ENCODE data around the gene TUBA3E. TPM values are rescaled to one million over a fixed set of nuclear protein-coding genes. Genes with fewer than 3 reads are reported as not detected.

The TUBA3E gene
- total and polyA plus RNA-seq, 9 of the 15 experiments (the other 6 are each of a cell fraction or from before 2014, with no cell fraction given): 0.09 to 0.30 (median 0.13) TPM; not detected in 3

DNA sequence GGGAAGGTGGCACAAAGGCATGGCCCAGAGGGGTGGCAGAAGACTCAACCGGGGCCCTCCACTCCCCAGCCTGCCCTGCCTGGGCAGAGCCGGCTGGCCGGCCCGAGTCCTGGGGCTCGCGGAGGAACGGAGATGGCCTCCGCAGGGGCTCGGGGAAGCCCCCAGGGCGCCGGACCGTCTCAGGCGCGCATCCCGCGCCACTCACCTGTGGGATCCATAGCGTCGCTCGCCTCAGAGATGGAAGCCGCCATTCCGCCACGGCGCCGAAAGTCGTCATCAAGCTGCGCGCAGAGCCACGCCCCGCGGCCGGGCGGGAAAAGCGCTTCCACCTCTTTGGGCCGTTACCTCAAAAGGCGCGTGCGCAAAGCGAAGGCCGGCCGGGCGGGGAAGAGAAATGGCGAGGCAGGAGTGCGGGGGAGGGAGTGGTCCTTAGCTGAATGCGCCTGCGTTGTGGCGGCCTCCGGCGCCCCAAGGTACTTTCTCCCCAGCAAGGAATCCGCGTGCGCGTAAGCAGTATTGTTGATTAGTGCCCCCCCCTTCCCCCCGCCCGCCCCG is 16.8 kb downstream of the TUBA3E start, which contains the start of gene SMPD4 (continued):
- TF ChIP-seq, protein P1, sequence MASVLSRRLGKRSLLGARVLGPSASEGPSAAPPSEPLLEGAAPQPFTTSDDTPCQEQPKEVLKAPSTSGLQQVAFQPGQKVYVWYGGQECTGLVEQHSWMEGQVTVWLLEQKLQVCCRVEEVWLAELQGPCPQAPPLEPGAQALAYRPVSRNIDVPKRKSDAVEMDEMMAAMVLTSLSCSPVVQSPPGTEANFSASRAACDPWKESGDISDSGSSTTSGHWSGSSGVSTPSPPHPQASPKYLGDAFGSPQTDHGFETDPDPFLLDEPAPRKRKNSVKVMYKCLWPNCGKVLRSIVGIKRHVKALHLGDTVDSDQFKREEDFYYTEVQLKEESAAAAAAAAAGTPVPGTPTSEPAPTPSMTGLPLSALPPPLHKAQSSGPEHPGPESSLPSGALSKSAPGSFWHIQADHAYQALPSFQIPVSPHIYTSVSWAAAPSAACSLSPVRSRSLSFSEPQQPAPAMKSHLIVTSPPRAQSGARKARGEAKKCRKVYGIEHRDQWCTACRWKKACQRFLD (CRISPR knock-in tag; IDR thresholded peaks at IDR 0.05): no peak
- TF ChIP-seq KDM5B (IDR thresholded peaks at IDR 0.05; ENCODE audit: insufficient replicate concordance, low read depth, low read length) (peak; percentile 41), SMAD1 (IDR thresholded peaks at IDR 0.05; ENCODE audit: low read depth, low read length, partially characterized antibody) (no peak), ZNF717 (CRISPR knock-in tag; IDR thresholded peaks at IDR 0.05) (no peak), ERF (CRISPR knock-in tag; IDR thresholded peaks at IDR 0.05) (no peak), SMAD4 (CRISPR knock-in tag; conservative IDR thresholded peaks at IDR 0.05) (no peak), ZNF785 (CRISPR knock-in tag; IDR thresholded peaks at IDR 0.05) (no peak), EGR1 (conservative IDR thresholded peaks at IDR 0.05) (peak; percentile 85), NFE2 (IDR thresholded peaks at IDR 0.05; ENCODE audit: low read depth) (no peak), ZNF584 (CRISPR knock-in tag; IDR thresholded peaks at IDR 0.05; ENCODE audit: low read depth) (no peak), ZNF12 (CRISPR knock-in tag; IDR thresholded peaks at IDR 0.05) (no peak), POLR2H (tag; IDR thresholded peaks at IDR 0.05; ENCODE audit: low read depth) (peak; percentile 43), HLTF (IDR thresholded peaks at IDR 0.05) (no peak), ZBTB1 (CRISPR knock-in tag; IDR thresholded peaks at IDR 0.05; ENCODE audit: borderline replicate concordance, low read depth) (no peak; the same call in 1 of the 2 replicates), KDM4B (IDR thresholded peaks at IDR 0.05; ENCODE audit: borderline replicate concordance in 2 of 2, low read depth in 1 of 2) (no peak), KLF10 (CRISPR knock-in tag; IDR thresholded peaks at IDR 0.05) (no peak), NFE2L1 (tag; IDR thresholded peaks at IDR 0.05; ENCODE audit: borderline replicate concordance, low read depth) (no peak), ZFPM2 (CRISPR knock-in tag; IDR thresholded peaks at IDR 0.05) (no peak)
- TF ChIP-seq, protein P2, sequence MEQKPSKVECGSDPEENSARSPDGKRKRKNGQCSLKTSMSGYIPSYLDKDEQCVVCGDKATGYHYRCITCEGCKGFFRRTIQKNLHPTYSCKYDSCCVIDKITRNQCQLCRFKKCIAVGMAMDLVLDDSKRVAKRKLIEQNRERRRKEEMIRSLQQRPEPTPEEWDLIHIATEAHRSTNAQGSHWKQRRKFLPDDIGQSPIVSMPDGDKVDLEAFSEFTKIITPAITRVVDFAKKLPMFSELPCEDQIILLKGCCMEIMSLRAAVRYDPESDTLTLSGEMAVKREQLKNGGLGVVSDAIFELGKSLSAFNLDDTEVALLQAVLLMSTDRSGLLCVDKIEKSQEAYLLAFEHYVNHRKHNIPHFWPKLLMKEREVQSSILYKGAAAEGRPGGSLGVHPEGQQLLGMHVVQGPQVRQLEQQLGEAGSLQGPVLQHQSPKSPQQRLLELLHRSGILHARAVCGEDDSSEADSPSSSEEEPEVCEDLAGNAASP (IDR thresholded peaks at IDR 0.05): no peak
- TF ChIP-seq, protein P3, sequence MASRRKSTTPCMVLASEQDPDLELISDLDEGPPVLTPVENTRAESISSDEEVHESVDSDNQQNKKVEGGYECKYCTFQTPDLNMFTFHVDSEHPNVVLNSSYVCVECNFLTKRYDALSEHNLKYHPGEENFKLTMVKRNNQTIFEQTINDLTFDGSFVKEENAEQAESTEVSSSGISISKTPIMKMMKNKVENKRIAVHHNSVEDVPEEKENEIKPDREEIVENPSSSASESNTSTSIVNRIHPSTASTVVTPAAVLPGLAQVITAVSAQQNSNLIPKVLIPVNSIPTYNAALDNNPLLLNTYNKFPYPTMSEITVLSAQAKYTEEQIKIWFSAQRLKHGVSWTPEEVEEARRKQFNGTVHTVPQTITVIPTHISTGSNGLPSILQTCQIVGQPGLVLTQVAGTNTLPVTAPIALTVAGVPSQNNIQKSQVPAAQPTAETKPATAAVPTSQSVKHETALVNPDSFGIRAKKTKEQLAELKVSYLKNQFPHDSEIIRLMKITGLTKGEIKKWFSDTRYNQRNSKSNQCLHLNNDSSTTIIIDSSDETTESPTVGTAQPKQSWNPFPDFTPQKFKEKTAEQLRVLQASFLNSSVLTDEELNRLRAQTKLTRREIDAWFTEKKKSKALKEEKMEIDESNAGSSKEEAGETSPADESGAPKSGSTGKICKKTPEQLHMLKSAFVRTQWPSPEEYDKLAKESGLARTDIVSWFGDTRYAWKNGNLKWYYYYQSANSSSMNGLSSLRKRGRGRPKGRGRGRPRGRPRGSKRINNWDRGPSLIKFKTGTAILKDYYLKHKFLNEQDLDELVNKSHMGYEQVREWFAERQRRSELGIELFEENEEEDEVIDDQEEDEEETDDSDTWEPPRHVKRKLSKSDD (conservative IDR thresholded peaks at IDR 0.05; ENCODE audit: low read length): no peak
- TF ChIP-seq, protein P4, sequence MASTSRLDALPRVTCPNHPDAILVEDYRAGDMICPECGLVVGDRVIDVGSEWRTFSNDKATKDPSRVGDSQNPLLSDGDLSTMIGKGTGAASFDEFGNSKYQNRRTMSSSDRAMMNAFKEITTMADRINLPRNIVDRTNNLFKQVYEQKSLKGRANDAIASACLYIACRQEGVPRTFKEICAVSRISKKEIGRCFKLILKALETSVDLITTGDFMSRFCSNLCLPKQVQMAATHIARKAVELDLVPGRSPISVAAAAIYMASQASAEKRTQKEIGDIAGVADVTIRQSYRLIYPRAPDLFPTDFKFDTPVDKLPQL (IDR thresholded peaks at IDR 0.05; ENCODE audit: extremely low read depth, insufficient read length): no peak
- TF ChIP-seq, protein P5, sequence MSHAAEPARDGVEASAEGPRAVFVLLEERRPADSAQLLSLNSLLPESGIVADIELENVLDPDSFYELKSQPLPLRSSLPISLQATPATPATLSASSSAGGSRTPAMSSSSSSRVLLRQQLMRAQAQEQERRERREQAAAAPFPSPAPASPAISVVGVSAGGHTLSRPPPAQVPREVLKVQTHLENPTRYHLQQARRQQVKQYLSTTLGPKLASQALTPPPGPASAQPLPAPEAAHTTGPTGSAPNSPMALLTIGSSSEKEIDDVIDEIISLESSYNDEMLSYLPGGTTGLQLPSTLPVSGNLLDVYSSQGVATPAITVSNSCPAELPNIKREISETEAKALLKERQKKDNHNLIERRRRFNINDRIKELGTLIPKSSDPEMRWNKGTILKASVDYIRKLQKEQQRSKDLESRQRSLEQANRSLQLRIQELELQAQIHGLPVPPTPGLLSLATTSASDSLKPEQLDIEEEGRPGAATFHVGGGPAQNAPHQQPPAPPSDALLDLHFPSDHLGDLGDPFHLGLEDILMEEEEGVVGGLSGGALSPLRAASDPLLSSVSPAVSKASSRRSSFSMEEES (CRISPR knock-in tag; IDR thresholded peaks at IDR 0.05): no peak

All from K562 (cell line).